DMS79 (cell line): ENCODE measurements around the gene FMO1.
"Not testable (repeated sequence)": the region's sequence is repeated elsewhere in the genome, so short reads cannot be mapped to it uniquely, and the experiment has no call there.

Experiments
- DNase-seq: peaks from one replicate; lab custom pipeline; 2025; lab: John Stamatoyannopoulos, UW

Gene FMO1

DNA sequence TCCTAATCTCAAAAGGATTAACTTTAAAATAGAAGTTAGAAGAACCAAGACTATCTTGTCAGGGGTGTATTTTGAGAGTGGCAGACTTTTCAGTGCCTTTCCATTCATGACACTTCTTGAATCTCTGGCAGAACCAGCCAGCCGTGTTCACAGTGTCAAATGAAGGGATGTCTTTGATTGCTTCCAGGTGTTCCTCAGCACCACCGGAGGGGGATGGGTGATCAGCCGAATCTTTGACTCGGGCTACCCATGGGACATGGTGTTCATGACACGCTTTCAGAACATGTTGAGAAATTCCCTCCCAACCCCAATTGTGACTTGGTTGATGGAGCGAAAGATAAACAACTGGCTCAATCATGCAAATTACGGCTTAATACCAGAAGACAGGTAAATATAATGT is 32.3 kb downstream of the FMO1 start:
- DNase-seq, result no peak

DNA sequence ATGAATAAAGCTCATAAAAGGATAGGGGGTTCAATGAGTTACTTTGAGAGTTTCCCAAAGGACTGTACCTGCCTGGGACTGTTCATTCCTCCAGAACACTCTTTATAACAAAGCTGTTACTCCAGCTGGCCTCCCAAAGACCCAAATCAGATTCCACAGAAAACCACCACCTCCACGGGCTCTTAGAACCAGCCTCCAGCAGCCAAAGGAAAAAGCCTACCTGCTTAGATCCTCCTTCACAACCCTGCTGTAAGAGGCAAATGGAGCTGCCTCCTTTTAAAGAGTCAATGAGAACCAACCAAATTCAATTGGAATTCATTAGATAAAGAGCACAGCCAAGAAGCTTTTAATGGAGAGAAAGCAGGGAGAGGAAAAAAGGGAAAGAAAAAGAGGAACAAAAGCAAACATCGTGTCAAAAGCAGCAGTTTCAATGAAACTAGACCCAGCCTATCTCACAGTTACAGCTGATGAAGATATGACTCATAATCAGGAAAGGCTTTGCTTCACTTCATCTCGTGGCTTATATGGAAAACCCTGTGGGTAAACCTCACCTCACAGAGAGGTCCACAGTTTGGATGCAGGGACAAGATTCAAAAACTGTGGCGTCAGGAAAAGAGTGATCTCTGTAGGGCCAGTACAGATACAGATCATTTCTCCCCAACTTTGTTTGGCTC is 37.9 kb downstream of the FMO1 start:
- no peak for DNase-seq

DNA sequence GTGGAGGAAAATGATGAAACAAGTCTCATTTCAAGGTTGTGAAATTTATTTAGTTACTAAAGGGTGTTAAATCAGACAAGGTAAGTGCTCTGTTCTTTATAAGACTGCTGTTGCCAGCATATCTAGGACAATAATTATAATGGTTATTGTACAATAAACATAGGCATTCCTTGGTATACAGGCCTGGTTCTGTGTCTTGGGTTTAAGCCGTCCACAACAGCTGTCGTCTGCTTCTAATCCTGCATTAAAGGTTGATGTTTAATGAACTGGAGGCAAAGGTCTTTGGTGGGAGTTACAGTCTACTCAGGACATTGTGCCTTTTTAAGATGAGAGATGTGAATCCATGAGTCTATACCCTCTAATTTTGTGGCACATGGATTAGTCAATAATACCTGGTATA is 42.3 kb downstream of the FMO1 start:
- DNase-seq, result no peak

DNA sequence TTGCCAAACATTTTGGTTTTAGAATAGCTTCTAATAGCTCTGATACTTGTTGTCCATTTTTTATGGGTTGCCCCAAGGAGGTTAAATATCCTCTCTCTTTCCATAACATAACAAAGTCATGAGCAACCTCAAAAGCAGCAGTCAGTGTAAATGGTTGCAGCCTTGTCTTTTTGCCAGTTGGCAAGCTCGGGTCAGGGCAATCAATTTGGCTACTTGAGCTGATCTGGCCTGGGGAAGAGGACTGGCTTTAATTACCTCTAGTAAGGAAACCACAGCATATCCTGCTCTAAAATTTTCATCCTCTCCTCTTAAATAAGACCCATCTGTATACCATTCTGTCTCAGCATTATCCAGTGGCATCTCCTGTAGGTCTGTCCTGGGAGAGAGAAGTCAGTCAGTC is 44.5 kb downstream of the FMO1 start:
- no peak for DNase-seq

DNA sequence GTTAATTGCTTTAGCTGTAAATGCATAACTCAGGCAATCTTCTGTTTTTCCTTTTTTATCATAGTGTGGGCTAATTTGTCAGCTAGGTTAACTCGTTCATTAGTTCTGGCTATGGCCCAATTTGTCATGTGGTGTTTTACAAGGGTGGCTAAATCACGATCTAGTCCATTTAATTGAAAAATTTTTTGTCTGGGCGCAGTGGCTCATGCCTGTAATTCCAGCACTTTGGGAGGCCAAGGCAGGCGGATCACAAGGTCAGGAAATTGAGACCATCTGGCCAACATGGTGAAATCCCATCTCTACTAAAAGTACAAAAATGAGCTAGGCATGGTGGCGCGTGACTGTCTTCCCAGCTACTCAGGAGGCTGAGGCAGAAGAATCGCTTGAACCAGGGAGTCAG is 47.1 kb downstream of the FMO1 start:
- DNase-seq, result not testable (repeated sequence)

DNA sequence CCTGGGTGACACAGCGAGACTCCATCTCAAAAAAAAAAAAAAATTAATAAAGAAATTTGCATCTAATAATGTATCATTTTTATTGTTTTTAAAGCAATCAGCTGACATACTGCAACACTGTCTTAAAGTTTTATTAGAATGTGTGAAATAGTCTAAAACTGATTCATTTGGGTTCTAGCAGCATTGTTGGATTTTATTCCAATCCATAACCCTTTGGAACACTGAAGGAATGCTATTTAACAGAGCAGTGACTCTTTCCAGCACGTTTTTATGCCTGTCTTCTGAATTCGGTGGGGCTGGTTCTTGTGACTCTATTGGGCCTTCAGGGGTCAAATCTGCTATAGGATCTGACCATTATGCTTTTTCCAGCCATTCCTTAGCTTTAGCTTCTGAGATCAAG is 47.5 kb downstream of the FMO1 start:
- no peak for DNase-seq

DNA sequence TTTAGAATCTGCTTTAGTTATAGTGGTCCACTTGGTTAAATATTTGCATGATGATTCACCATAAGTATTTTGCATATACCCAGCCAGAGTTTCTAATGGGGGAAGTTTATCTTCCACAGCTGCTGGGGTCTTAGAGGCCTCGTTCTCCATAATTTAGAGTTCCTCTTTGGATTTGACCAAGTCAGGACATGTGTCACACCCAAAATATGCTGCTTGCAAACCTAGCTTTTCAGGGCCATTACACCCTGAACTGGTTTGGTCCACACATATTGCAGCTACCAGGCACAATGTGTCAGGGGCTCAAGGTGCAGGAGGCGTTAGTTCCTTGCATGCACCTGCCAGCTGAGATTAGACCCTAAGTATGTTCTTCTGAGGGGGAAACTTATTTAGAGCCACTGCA is 48.6 kb downstream of the FMO1 start:
- no peak for DNase-seq

DNA sequence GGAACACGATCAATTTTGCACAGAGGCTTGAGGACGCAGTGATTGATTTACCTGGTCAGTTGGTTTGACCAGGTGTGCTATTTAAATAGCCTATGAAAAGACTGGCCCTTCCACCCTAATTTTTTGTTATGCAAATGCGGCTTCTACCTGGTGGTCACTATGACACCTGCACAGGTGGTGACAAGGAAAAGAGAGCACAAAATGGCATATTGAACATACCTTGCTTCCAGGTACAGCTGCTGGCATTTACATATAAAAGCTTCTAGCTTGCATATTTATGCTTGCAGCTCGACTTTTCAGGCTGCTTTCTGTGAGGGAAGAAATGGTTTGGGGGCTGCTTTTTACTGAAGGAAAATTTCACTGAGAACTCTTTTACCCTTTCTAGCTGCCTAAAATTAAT is 50.4 kb downstream of the FMO1 start:
- no peak for DNase-seq

DNA sequence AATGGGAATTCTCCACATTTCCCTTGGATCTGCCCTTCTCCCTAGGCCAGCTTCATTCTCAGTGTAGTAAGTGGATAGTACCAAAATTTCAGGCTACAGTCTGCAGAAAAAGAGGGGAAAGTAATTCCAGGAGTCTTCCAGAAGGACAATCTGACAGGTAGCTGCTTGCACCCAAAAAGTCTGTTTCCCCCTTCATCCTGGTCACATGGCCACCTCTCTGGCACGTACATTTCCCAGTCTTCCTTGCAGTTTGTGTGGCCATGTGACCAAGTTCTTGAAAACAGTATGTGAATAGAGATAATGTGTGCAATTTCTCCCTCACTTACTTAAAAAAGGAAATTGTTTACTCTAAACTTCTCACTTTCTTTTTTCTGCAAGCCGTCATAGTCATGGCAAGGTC is 51.0 kb downstream of the FMO1 start:
- no peak for DNase-seq

DNA sequence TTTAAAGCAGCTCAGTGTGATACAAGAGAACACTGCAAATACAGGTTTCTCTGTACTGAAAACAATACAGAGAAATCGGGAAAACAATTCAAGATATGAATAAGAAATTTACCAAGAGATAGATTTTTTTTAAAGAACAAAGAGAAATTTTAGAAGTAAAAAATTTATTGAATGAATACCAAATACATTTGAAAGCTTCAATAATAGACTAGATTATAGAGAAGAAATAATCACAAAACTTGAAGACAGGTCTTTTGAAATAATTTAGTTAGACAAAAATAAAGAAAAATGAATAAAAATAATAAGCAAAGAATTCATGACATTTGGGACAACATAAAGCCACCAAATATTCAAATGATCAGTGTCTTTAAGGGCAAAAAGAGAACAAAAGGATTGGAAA is 52.1 kb downstream of the FMO1 start:
- no peak for DNase-seq

DNA sequence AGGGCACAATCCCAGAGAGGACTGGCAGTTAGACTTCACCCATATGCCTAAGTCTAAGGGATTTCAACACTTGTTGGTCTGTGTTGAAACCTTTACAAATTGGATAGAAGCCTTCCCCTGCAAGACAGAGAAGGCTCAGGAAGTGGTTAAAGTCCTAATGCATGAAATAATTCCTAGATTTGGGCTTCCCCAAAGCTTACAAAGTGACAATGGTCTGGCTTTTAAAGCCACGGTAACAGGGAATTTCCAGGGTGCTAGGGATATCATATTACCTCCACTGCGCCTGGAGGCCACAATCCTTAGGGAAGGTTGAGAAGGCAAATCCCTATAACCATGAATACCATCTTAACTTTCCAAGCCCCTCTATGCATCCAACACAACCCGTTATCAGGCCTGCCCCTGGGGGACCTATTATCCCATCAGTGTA is 62.4 kb downstream of the FMO1 start:
- DNase-seq, result no peak

DNA sequence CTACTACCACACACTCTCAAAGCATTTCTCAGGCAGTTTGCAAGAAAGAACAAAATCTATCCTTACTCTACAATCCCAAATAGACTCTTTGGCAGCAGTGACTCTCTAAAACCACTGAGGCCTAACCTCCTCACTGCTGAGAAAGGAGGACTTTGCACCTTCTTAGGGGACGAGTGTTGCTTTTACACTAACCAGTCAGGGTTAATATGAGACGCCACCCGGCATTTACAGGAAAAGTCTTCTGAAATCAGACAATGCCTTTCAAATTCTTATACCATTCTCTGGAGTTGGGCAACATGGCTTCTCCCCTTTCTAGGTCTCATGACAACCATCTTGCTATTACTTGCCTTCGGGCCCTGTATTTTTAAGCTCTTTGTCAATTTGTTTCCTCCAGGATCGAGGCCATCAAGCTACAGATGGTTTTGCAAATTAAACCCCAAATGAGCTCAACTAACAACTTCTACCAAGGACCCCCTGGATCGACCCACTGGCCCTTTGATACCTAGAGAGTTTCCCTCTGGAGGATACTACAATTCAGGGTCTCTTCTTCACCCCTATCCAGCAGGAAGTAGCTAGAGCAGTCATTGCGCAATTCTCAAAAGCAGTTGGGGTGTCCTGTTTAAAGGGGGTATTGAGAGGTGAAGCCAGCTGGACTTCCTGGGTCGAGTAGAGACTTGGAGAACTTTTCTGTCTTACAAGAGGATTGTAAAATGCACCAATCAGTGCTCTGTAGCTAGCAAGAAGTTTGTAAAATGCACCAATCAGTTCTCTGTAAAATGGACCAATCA is 63.7 kb downstream of the FMO1 start:
- DNase-seq, result no peak

DNA sequence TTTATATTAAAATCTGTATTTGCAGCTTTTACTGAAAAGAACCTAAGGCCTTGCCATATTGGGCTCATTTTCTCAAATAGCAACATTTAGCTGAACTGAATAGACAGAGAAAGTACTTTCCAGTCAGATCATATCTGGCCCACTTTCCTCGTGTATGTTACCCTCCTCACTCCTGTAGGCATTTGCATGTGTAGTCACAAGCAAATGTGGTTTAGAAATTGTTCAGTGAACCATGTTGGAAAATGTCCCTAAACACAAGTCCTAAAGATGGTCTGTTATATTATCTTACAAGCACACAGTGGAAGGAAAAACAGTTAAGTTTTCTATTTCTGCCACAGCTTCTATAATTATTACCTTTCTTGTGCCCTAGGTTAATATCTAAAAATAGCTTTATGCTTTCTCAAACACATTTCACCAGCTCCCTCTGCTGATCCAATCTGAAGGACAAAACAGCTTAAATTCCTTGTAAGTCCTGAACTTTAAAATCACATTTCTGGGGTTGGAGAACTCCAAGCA is 65.1 kb downstream of the FMO1 start:
- no peak for DNase-seq

DNA sequence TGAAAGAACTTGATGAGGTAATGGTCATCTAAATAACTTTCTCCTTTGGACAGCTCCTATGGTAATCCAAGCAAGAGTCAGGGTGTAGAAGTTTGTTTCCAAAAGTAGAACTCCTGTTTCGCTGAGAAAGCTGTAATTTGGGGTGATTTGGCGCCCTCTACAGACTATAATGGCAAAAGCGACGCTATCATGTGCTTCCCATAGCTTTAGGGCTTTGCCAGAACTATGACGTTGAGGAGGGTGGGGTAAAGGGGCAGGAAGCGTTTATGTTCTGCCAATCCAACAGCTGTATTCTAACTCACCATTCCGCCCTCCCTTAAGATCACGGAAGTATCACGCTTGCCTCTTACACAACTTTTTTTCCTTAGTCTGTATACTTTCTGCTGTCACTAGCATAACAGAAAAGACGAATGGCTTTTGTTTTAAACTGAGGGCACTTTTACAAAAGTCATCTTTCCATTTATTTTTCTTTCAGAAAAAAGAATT is 65.6 kb downstream of the FMO1 start, which contains the start of gene FMO4:
Gene FMO4, plus strand, starts transcription at position 349 of the 486 bp plus-strand sequence. CDS start 5,643 bp downstream, outside the sequence.
- DNase-seq, result peak; percentile 63

DNA sequence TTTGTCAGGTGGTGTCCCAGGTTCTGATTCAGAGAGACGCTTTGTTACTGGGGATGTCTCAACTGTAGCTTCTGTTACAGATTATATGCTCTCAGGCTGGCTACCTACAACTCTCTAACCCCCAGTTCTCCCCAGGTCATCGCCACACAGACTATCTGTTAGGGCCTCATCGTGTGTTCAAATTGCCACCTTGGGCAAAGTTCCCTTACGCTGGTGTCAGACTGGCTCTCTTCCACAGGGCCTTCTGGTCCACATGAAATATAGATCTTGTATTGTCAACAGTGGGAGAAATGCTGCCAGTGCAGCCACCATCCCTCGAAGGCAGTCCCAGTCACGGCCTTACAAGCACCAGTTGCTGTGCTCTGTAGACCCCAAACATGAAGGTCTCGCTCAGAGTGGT is 81.0 kb downstream of the FMO1 start:
- no peak for DNase-seq

DNA sequence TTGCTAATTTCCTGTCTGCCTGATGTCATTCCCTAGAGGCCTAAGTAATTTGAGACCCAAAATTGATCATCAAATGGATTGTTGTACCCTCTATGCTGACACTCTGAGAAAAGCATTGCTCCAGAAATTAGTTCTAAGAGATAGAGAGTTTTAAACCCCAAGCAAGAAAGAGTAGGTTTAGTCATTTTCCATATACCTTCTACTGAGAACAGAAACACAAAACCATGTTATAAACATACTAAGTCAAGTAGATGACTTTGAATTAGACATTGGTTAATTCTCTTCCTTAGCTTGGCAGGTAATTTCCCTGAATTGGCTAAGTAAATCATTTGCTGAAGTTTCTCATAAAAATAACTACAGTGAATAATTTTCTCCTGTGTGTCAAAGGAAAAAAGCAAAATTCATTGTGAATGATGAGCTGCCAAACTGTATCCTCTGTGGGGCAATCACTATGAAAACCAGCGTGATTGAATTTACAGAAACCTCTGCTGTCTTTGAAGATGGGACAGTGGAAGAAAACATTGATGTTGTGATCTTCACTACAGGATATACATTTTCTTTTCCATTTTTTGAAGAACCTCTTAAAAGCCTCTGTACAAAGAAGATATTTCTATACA is 85.8 kb downstream of the FMO1 start:
- no peak for DNase-seq
